NB4 (cell line): ENCODE results near the gene GNG3.

Experiments used
- DNase-seq: peaks from one replicate; pipeline ENCODE4 v3.0.0; 2010; ENCODE audit warnings: low read depth
- H3K4me3 ChIP-seq: one replicate; pipeline ENCODE4 v1.5.1; 2011; ENCODE audit warnings: mild to moderate bottlenecking, low read depth, low read length, moderate library complexity
- CTCF ChIP-seq: IDR thresholded peaks from one replicate; pipeline ENCODE4 v1.5.1; 2012; ENCODE audit warnings: low read depth, low read length
- MAX ChIP-seq: IDR thresholded peaks from 2 replicates; pipeline ENCODE4 v1.6.1; 2011; ENCODE audit warnings: low read depth, low read length
- MYC ChIP-seq: IDR thresholded peaks from 2 replicates; pipeline ENCODE4 v1.6.1; 2011; ENCODE audit warnings: low read depth, low read length
- POLR2A ChIP-seq: IDR thresholded peaks from 2 replicates; pipeline ENCODE4 v1.6.1; 2011; ENCODE audit warnings: mild to moderate bottlenecking; ENCODE audit not compliant: insufficient read length; ENCODE audit errors: extremely low read depth

Gene GNG3

GRCh38 chr11:62713343-62713742, 5.9 kb downstream of the GNG3 start:
- H3K4me3 ChIP-seq = no peak overlapping the region
- DNase-seq = no peak
- TF ChIP-seq MYC = no peak
- no peak for TF ChIP-seq CTCF
- TF ChIP-seq POLR2A = no peak
- no peak for TF ChIP-seq MAX

GRCh38 chr11:62715150-62716130, 8.0 kb downstream of the GNG3 start:
- H3K4me3 ChIP-seq = no peak overlapping the region
- no peak for TF ChIP-seq CTCF
- no peak for TF ChIP-seq MYC
- no peak for TF ChIP-seq POLR2A
- TF ChIP-seq MAX = no peak
- no peak for DNase-seq

GRCh38 chr11:62716206-62716605, 8.7 kb downstream of the GNG3 start:
- no peak for DNase-seq
- TF ChIP-seq MAX (no peak), CTCF (no peak), MYC (no peak), POLR2A (no peak)
- no peak overlapping the region for H3K4me3 ChIP-seq

- H3K4me3 ChIP-seq = no peak overlapping the region
- TF ChIP-seq CTCF = no peak
- TF ChIP-seq MAX = no peak
- TF ChIP-seq MYC = no peak
- no peak for TF ChIP-seq POLR2A
- DNase-seq = no peak
These were observed 9.3 kb downstream of the GNG3 start for GRCh38 chr11:62716816-62717215.

- no peak for TF ChIP-seq MYC
- TF ChIP-seq POLR2A = no peak
- no peak for TF ChIP-seq MAX
- no peak for TF ChIP-seq CTCF
- no peak for DNase-seq
- no peak overlapping the region for H3K4me3 ChIP-seq
These were observed 12.0 kb downstream of the GNG3 start for GRCh38 chr11:62719302-62719978.
